NCI-H1436 treated with DMSO at 0.1 percent for 48 hours (cell line): ENCODE results near the gene LARGE1.

Experiments
- DNase-seq: peaks from one replicate; lab custom pipeline; 2025; lab: John Stamatoyannopoulos, UW

Gene LARGE1

GRCh38 chr22:33853200-33854097 lies 66.8 kb downstream of the LARGE1 start:
- DNase-seq, result peak; percentile 26

- no peak for DNase-seq
Observed at GRCh38 chr22:33851821-33852384, 68.4 kb downstream of the LARGE1 start.

- no peak for DNase-seq
Observed at GRCh38 chr22:33851240-33851639, 69.0 kb downstream of the LARGE1 start.

GRCh38 chr22:33850724-33851123 lies 69.6 kb downstream of the LARGE1 start:
- DNase-seq, result no peak

- no peak for DNase-seq
Observed at GRCh38 chr22:33850193-33850592, 70.1 kb downstream of the LARGE1 start.

GRCh38 chr22:33848251-33848650 lies 72.0 kb downstream of the LARGE1 start:
- no peak for DNase-seq

GRCh38 chr22:33844273-33844672 lies 76.0 kb downstream of the LARGE1 start:
- no peak for DNase-seq

GRCh38 chr22:33842421-33843094 lies 77.7 kb downstream of the LARGE1 start:
- no peak for DNase-seq

GRCh38 chr22:33842006-33842354 lies 78.3 kb downstream of the LARGE1 start:
- DNase-seq, result no peak

- no peak for DNase-seq
Observed at GRCh38 chr22:33841281-33842005, 78.8 kb downstream of the LARGE1 start.

GRCh38 chr22:33838644-33839043 lies 81.6 kb downstream of the LARGE1 start:
- DNase-seq, result no peak

- no peak for DNase-seq
Observed at GRCh38 chr22:33837826-33838225, 82.5 kb downstream of the LARGE1 start.

GRCh38 chr22:33835265-33835664 lies 85.0 kb downstream of the LARGE1 start:
- DNase-seq, result no peak

GRCh38 chr22:33832558-33833151 lies 87.6 kb downstream of the LARGE1 start:
- DNase-seq, result no peak

- DNase-seq, result no peak
Observed at GRCh38 chr22:33831651-33832050, 88.6 kb downstream of the LARGE1 start.

- no peak for DNase-seq
Observed at GRCh38 chr22:33831207-33831606, 89.1 kb downstream of the LARGE1 start.

- DNase-seq, result no peak
Observed at GRCh38 chr22:33829546-33830280, 90.6 kb downstream of the LARGE1 start.

GRCh38 chr22:33828302-33828701 lies 92.0 kb downstream of the LARGE1 start:
- DNase-seq, result no peak

GRCh38 chr22:33825761-33826160 lies 94.5 kb downstream of the LARGE1 start:
- no peak for DNase-seq

- no peak for DNase-seq
Observed at GRCh38 chr22:33823552-33823951, 96.7 kb downstream of the LARGE1 start.

- no peak for DNase-seq
Observed at GRCh38 chr22:33821290-33821689, 99.0 kb downstream of the LARGE1 start.
